ENCODE data around the gene REL.
"Not testable (repeated sequence)": the region's sequence is repeated elsewhere in the genome, so short reads cannot be mapped to it uniquely, and the experiment has no call there.

The REL gene

GRCh38 chr2:60881047-60881932, at the start of gene REL:
Gene REL, plus strand, starts transcription at chr2:60881574. Its CDS starts 267 bp downstream, at chr2:60881841.
- DNase-seq, result peak; percentile 90 to 94

GRCh38 chr2:60831921-60832320, 49.5 kb upstream of the REL start:
- DNase-seq, result no peak

GRCh38 chr2:60832621-60833020, 48.8 kb upstream of the REL start:
- DNase-seq, result no peak

GRCh38 chr2:60834270-60834717, 47.1 kb upstream of the REL start:
- DNase-seq, result no peak

- no peak for DNase-seq
These were observed 44.9 kb upstream of the REL start for GRCh38 chr2:60836491-60836890.

- no peak for DNase-seq
These were observed 44.3 kb upstream of the REL start for GRCh38 chr2:60837123-60837522.

GRCh38 chr2:60838481-60838880, 42.9 kb upstream of the REL start:
- DNase-seq, result no peak

GRCh38 chr2:60839126-60839813, 42.1 kb upstream of the REL start:
- no peak for DNase-seq

- no peak for DNase-seq
These were observed 40.5 kb upstream of the REL start for GRCh38 chr2:60840880-60841279.

GRCh38 chr2:60843006-60843405, 38.4 kb upstream of the REL start:
- no peak for DNase-seq

- DNase-seq, result no peak
These were observed 37.3 kb upstream of the REL start for GRCh38 chr2:60844105-60844504.

- DNase-seq, result no peak
These were observed 33.5 kb upstream of the REL start for GRCh38 chr2:60847854-60848253.

GRCh38 chr2:60849187-60849586, 32.2 kb upstream of the REL start:
- DNase-seq, result no peak

- DNase-seq, result no peak
These were observed 29.0 kb upstream of the REL start for GRCh38 chr2:60852282-60852860.

- no peak for DNase-seq
These were observed 27.8 kb upstream of the REL start for GRCh38 chr2:60853531-60853930.

- DNase-seq, result no peak
These were observed 25.2 kb upstream of the REL start for GRCh38 chr2:60855989-60856669.

GRCh38 chr2:60857056-60857455, 24.3 kb upstream of the REL start:
- DNase-seq, result no peak

GRCh38 chr2:60858897-60859311, 22.5 kb upstream of the REL start:
- DNase-seq, result no peak

GRCh38 chr2:60861736-60862135, 19.6 kb upstream of the REL start:
- no peak for DNase-seq

GRCh38 chr2:60862642-60863041, 18.7 kb upstream of the REL start:
- no peak for DNase-seq

- DNase-seq, result not testable (repeated sequence)
These were observed 16.0 kb upstream of the REL start for GRCh38 chr2:60865361-60865760.

GRCh38 chr2:60867007-60867406, 14.4 kb upstream of the REL start:
- DNase-seq, result peak in 1 of 2 experiments; percentile 16

- DNase-seq, result peak; percentile 19 to 29
These were observed 13.5 kb upstream of the REL start for GRCh38 chr2:60867848-60868247.
